ENCODE measurements around the gene TNRC18.

DNA sequence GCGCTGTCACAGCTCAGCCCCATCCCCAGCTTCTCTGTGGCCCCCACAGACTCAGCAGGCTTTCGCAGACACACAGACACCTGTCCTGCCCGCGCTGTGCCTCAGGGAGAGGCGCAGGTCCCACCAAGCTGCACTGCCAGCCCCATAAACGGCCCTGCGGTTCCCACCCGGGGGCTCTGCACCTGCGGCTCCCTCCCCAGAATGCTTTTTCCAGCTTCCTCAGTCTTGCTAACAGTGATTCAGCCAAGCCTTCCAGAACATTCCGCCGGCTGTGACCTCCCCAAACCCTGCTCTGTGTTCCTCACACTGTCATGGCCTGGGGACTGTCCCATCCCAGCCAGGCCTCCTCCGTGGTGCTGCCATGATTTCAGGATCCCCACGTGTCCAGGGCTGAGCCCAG, 27.8 kb upstream of the TNRC18 start:
- TF ChIP-seq CTCF (IDR thresholded peaks at IDR 0.05): no peak
- TF ChIP-seq EZH2 (IDR thresholded peaks at IDR 0.05; ENCODE audit: borderline replicate concordance, insufficient read depth, low read depth, low read length, poor library complexity, severe bottlenecking): no peak

Measured in B cell (primary cell).